OCI-LY7 (cell line): ENCODE results near the gene CALD1. TPM values are rescaled to one million over a fixed set of nuclear protein-coding genes. Genes with fewer than 3 reads are reported as not detected.

Experiments
- BruUV-seq: library from RNA; stranded (reverse); fragments of 400-500 nt; replicated peaks from 2 replicates; lab custom pipeline; 2021; lab: Mats Ljungman, UMichigan
- CTCF ChIA-PET: fragments of 300-600 bp; sonication (Branson Sonifier 250); formaldehyde crosslinking; loops from one replicate; lab custom pipeline; 2022; ENCODE audit warnings: antibody characterized with exemption; ENCODE audit not compliant: unreplicated experiment; lab: Charles Lee
- POLR2A ChIA-PET: fragments of 300-600 bp; sonication (Branson Sonifier 250); formaldehyde crosslinking; loops from one replicate; lab custom pipeline; 2022; ENCODE audit warnings: antibody characterized with exemption; lab: Charles Lee
- DNase-seq: peaks from one replicate; pipeline ENCODE4 v3.0.0-alpha.2; 2015; ENCODE audit warnings: low spot score
- H2AFZ ChIP-seq: fragments of 200-600 bp; sonication (generic), shearing (Covaris generic); 2 replicates; pipeline ENCODE4 v1.6.1; 2014; ENCODE audit warnings: mild to moderate bottlenecking, antibody characterized with exemption, low read length, moderate library complexity
- H3K27ac ChIP-seq: fragments of 200-600 bp; sonication (generic); 2 replicates; pipeline ENCODE4 v1.5.1; 2014; ENCODE audit warnings: mixed run types, low read depth, mild to moderate bottlenecking, moderate library complexity, low read length, inconsistent platforms; ENCODE audit not compliant: poor library complexity, severe bottlenecking
- H3K36me3 ChIP-seq: fragments of 200-600 bp; sonication (generic); 2 replicates; pipeline ENCODE4 v1.6.1; 2014; ENCODE audit warnings: mild to moderate bottlenecking, antibody characterized with exemption, low read length, moderate library complexity, mixed read lengths; ENCODE audit not compliant: insufficient read depth
- H3K4me1 ChIP-seq: fragments of 200-600 bp; sonication (generic); 2 replicates; pipeline ENCODE4 v1.5.1; 2014; ENCODE audit warnings: mild to moderate bottlenecking, low read length; ENCODE audit not compliant: insufficient read depth, poor library complexity, severe bottlenecking
- H3K4me2 ChIP-seq: fragments of 200-600 bp; sonication (generic); 2 replicates; pipeline ENCODE4 v1.6.1; 2014; ENCODE audit warnings: mild to moderate bottlenecking, low read length
- H3K4me3 ChIP-seq: fragments of 200-600 bp; sonication (generic); 2 replicates; pipeline ENCODE4 v1.5.1; 2014; ENCODE audit warnings: mild to moderate bottlenecking, low read depth, low read length; ENCODE audit not compliant: poor library complexity, severe bottlenecking
- H3K79me2 ChIP-seq: fragments of 200-600 bp; sonication (generic); 2 replicates; pipeline ENCODE4 v1.6.1; 2016; ENCODE audit warnings: low read depth, mild to moderate bottlenecking, low read length, moderate library complexity, mixed read lengths; ENCODE audit not compliant: insufficient read depth
- H3K9me2 ChIP-seq: fragments of 200-600 bp; sonication (generic); 2 replicates; pipeline ENCODE4 v1.6.1; 2016; ENCODE audit warnings: mild to moderate bottlenecking, low read length, mixed read lengths; ENCODE audit not compliant: insufficient read depth
- H3K9me3 ChIP-seq: fragments of 200-600 bp; sonication (generic); 2 replicates; pipeline ENCODE4 v1.6.1; 2014; ENCODE audit warnings: mild to moderate bottlenecking, mixed run types, low read length, mixed read lengths
- H4K20me1 ChIP-seq: fragments of 200-600 bp; sonication (generic); 2 replicates; pipeline ENCODE4 v1.6.1; 2014; ENCODE audit warnings: mild to moderate bottlenecking, antibody characterized with exemption, low read length, moderate library complexity, mixed read lengths; ENCODE audit not compliant: insufficient read depth
- EZH2phosphoT487 ChIP-seq: fragments of 200-600 bp; sonication (generic); IDR thresholded peaks from 2 replicates; pipeline ENCODE4 v1.6.1; 2018; ENCODE audit warnings: low read depth, borderline replicate concordance, mild to moderate bottlenecking, mixed run types, antibody characterized with exemption, low read length, moderate library complexity, mixed read lengths
- intact Hi-C: fragments of 100-400 bp; cut with micrococcal nuclease; formaldehyde crosslinking; loops from one replicate; pipeline ENCODE4 v1.10.0; 2022; ENCODE audit not compliant: unreplicated experiment
- total RNA-seq, 2 experiments: library from RNA; depleted of rRNA in 1 of 2; stranded (reverse); fragments of >200 nt in 1 of 2; shearing (Covaris generic) in 1 of 2; gene quantifications; 2 replicates each; pipeline ENCODE4 v1.2.3, GENCODE V29; 2014 to 2022
- TF ChIP-seq, protein P1 (sequence below): fragments of 200-600 bp; sonication (generic); conservative IDR thresholded peaks from 2 replicates; pipeline ENCODE4 v1.5.1; 2014; ENCODE audit warnings: mild to moderate bottlenecking, antibody characterized with exemption, low read length, moderate library complexity, mixed read lengths

Gene CALD1
- total RNA-seq, 2 experiments from 2014 or later: 0.25 to 0.49 TPM

DNA sequence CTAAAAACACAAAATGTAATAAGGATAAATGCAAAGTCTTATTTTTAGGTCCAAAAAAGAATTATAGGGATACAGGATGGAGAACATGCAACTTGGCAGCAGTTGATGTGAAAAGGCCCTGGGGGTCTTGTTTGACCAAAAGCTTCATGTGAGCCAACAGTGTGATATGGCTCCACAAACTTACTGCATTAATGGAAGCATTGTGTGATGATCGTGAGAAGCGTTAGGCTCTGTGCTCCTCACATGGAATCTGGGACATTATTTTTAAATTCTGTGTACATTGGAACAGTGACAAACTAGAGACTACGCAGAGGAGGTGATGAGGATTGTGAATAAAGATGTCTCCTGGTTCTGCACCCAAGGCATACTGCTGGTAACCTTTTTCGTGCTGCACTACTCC is 39.1 kb upstream of the CALD1 start:
- no peaks in the 10 kb centered on the region for H3K4me1 ChIP-seq

DNA sequence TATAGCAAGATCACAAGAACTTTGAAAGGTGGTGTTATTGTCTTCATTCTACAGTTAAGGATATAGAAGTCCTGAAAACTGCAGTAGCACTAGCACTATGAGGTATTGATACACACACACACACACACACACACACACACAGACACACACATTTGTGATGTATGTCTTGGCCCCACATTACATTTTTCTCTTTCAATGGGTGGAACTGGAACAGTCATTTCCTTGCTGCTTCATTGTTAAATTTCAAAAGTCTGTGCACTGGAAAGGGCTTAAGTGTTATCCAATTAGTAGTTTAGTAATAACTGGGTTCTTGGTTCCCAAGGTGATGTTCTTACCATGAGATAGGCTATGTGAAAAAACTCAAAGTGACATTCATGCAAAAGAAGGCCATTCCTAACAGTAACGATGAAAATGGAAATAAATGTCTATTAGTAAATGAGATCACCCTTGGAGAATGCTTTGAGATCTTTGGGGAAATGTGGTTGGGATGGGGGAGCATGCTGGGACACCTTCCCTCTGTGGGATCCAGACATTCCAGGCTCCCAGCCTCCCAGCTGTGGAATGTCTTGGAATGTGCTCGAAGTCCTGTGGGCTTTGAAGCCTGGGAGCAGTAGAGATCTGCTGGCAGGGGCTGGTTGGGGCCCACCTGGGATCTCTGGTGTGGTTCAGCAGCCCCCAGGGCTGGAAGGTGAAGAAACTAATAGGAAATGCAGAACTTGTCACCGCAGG is 37.4 kb upstream of the CALD1 start:
- Histone ChIP-seq H3K36me3 (no peaks in the 10 kb centered on the region), H3K4me3 (no peak overlapping the region), H4K20me1 (no peaks in the 10 kb centered on the region), H3K27ac (no peak overlapping the region), H3K9me2 (no peaks in the 10 kb centered on the region), H3K9me3 (no peaks in the 10 kb centered on the region), H2AFZ (no peak overlapping the region), H3K79me2 (no peaks in the 10 kb centered on the region), H3K4me1 (no peaks in the 10 kb centered on the region), H3K4me2 (no peak overlapping the region)
- no peak for DNase-seq
- no TSS peak for BruUV-seq
- no peak for TF ChIP-seq EZH2phosphoT487
- TF ChIP-seq, protein P1, sequence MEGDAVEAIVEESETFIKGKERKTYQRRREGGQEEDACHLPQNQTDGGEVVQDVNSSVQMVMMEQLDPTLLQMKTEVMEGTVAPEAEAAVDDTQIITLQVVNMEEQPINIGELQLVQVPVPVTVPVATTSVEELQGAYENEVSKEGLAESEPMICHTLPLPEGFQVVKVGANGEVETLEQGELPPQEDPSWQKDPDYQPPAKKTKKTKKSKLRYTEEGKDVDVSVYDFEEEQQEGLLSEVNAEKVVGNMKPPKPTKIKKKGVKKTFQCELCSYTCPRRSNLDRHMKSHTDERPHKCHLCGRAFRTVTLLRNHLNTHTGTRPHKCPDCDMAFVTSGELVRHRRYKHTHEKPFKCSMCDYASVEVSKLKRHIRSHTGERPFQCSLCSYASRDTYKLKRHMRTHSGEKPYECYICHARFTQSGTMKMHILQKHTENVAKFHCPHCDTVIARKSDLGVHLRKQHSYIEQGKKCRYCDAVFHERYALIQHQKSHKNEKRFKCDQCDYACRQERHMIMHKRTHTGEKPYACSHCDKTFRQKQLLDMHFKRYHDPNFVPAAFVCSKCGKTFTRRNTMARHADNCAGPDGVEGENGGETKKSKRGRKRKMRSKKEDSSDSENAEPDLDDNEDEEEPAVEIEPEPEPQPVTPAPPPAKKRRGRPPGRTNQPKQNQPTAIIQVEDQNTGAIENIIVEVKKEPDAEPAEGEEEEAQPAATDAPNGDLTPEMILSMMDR: no peak
- intact Hi-C loops: no loop called here
- POLR2A ChIA-PET: interaction anchor here (0.6 to 1.0 kb wide), 2 partner anchors 203 to 282 kb away, joined by 3 read pairs; no protein-coding TSS in a partner anchor
- CTCF ChIA-PET: no interaction called here

More for the DNA sequence above, 39.1 kb upstream of the CALD1 start:
- ChIA-PET POLR2A (no interaction called here), CTCF (no interaction called here)
- DNase-seq: no peak
- intact Hi-C loops: no loop called here
- Histone ChIP-seq H3K4me2 (no peak overlapping the region), H3K4me3 (no peak overlapping the region), H3K27ac (no peak overlapping the region), H3K9me2 (no peaks in the 10 kb centered on the region), H3K36me3 (no peaks in the 10 kb centered on the region), H3K9me3 (no peaks in the 10 kb centered on the region), H3K79me2 (no peaks in the 10 kb centered on the region), H2AFZ (no peak overlapping the region), H4K20me1 (no peaks in the 10 kb centered on the region)
- BruUV-seq: no TSS peak
- no peak for TF ChIP-seq EZH2phosphoT487
- TF ChIP-seq, protein P1: no peak

DNA sequence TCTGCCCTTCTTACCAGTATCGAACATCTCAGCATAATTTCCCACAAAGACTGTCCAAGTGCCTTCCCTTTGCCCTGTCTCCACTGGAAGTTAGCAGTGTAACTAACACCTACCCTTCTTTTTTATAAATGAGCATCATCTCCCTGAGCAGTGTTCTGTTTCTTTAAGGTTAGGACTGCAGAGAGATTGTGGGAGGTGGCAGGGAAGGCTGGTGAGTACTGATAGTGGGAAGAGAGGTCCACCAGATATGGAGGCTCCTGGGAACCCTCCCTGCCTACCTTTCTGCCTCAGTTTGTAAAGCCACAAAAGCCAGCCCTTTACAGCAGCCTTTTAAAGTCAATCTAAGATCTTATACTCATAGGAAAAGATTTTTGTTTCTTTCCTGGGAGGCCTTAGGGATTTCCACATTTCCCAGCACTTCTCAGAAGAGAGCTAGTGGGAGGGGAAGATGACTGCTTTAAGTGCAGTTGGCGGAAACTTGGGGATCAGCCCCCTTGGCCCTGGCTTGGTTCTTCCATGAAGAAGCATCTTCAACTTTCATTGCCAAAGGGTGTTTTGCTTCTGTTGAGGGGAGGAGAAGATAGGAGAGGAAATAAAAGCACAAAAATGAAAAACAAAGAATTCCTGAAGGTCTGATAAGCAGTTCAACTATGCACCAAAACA is 36.6 kb upstream of the CALD1 start:
- TF ChIP-seq EZH2phosphoT487: no peak
- TF ChIP-seq, protein P1: no peak
- Histone ChIP-seq H3K9me3 (no peaks in the 10 kb centered on the region), H3K27ac (no peak overlapping the region), H3K36me3 (no peaks in the 10 kb centered on the region), H4K20me1 (no peaks in the 10 kb centered on the region), H3K4me3 (no peak overlapping the region), H3K9me2 (no peaks in the 10 kb centered on the region), H2AFZ (no peak overlapping the region), H3K4me1 (no peaks in the 10 kb centered on the region), H3K4me2 (no peak overlapping the region), H3K79me2 (no peaks in the 10 kb centered on the region)
- intact Hi-C loops: no loop called here
- ChIA-PET POLR2A (interaction anchor here (0.9 kb wide), 1 partner anchor 18 kb away, joined by 3 read pairs; no protein-coding TSS in a partner anchor), CTCF (no interaction called here)
- no peak for DNase-seq
- no TSS peak for BruUV-seq
